ENCODE measurements around the gene IL10RA.
"Not testable (repeated sequence)": the region's sequence is repeated elsewhere in the genome, so short reads cannot be mapped to it uniquely, and the experiment has no call there.

DNA sequence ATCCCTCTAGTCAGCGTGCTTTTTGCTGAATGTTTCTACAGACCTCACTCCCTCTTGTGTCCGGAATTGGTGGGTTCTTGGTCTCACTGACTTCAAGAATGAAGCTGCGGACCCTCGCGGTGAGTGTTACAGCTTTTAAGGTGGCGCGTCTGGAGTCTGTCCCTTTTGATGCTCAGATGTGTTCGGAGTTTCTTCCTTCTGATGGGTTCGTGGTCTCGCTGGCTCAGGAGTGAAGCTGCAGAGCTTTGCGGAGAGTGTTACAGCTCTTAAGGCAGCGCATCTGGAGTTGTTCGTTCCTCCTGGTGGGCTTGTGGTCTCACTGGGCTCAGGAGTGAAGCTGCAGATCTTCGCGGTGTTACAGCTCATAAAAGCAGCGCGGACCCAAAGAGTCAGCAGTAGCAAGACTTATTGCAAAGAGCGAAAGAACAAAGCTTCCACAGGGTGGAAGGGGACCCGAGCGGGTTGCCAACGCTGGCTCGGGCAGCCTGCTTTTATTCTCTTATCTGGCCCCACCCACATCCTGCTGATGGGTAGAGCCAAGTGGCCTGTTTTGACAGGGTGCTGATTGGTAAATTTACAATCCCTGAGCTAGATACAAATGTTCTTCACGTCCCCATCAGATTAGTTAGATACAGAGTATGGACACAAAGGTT, 8.5 kb upstream of the IL10RA start:
- TF ChIP-seq, protein P1, sequence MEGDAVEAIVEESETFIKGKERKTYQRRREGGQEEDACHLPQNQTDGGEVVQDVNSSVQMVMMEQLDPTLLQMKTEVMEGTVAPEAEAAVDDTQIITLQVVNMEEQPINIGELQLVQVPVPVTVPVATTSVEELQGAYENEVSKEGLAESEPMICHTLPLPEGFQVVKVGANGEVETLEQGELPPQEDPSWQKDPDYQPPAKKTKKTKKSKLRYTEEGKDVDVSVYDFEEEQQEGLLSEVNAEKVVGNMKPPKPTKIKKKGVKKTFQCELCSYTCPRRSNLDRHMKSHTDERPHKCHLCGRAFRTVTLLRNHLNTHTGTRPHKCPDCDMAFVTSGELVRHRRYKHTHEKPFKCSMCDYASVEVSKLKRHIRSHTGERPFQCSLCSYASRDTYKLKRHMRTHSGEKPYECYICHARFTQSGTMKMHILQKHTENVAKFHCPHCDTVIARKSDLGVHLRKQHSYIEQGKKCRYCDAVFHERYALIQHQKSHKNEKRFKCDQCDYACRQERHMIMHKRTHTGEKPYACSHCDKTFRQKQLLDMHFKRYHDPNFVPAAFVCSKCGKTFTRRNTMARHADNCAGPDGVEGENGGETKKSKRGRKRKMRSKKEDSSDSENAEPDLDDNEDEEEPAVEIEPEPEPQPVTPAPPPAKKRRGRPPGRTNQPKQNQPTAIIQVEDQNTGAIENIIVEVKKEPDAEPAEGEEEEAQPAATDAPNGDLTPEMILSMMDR (conservative IDR thresholded peaks at IDR 0.05; ENCODE audit: low read depth, low read length), result not testable (repeated sequence)
- not testable (repeated sequence) for TF ChIP-seq EZH2 (IDR thresholded peaks at IDR 0.05; ENCODE audit: low read length, unreplicated experiment); EZH2phosphoT487 (IDR thresholded peaks at IDR 0.05; ENCODE audit: borderline replicate concordance, low read length)
